IPS DF 19.7 (cell line): ENCODE measurements around the gene OR5AC2.

Source experiments
- DNase-seq: peaks from one replicate; pipeline ENCODE4 v3.0.0-alpha.2; 2013; ENCODE audit warnings: low read depth, low spot score

Gene OR5AC2, protein sequence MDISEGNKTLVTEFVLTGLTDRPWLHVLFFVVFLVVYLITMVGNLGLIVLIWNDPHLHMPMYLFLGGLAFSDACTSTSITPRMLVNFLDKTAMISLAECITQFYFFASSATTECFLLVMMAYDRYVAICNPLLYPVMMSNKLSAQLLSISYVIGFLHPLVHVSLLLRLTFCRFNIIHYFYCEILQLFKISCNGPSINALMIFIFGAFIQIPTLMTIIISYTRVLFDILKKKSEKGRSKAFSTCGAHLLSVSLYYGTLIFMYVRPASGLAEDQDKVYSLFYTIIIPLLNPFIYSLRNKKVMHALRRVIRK

GRCh38 chr3:98086873-98087272, at the start of gene OR5AC2:
TSS of gene OR5AC2 (plus strand) at chr3:98087173. CDS start at chr3:98087173, 0 bp downstream.
- DNase-seq: no peak

DNA sequence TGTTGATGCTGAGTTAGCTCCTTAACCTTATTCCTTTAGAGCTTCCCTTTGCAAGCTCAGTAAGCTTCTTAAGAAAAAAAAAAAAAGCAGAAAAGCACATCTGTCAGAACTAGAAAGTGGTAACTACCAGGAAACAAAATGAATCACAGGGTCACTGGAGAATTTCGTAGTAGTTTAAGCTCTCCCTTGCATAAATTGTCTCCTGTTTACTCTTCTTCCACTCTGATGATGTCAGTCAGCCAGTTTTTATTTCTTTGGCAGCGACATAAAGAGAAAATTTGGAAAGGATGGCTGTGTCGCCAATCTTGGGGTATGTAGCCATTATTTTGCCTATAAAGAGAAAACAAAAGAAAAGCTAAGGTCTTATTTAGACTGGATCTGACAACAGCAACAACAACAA, 48.7 kb upstream of the OR5AC2 start:
- DNase-seq: no peak

DNA sequence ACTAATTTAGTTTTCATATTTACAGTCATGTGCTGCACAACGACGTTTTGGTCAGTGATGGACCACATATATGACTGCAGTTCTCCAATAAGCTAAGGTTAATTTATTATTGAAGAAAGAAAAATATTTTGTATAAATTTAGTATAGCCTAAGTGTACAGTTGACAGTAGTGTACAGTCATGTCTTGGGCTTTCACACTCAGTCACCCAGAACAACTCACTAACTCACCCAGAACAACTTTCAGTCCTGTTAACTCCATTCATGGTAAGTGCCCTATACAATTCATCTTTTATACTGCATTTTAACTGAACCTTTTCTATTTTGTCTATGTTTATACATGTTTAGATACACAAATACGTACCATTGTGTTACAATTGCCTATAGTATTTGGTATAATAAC, 48.1 kb upstream of the OR5AC2 start:
- no peak for DNase-seq

- no peak for DNase-seq
These were observed 47.5 kb upstream of the OR5AC2 start for GRCh38 chr3:98039322-98040024.

GRCh38 chr3:98041350-98041749, 45.6 kb upstream of the OR5AC2 start:
- DNase-seq: no peak

- DNase-seq: no peak
These were observed 38.4 kb upstream of the OR5AC2 start for GRCh38 chr3:98048586-98048985.

- DNase-seq: no peak
These were observed 37.7 kb upstream of the OR5AC2 start for GRCh38 chr3:98049271-98049670.

GRCh38 chr3:98056035-98056434, 30.9 kb upstream of the OR5AC2 start:
- no peak for DNase-seq

DNA sequence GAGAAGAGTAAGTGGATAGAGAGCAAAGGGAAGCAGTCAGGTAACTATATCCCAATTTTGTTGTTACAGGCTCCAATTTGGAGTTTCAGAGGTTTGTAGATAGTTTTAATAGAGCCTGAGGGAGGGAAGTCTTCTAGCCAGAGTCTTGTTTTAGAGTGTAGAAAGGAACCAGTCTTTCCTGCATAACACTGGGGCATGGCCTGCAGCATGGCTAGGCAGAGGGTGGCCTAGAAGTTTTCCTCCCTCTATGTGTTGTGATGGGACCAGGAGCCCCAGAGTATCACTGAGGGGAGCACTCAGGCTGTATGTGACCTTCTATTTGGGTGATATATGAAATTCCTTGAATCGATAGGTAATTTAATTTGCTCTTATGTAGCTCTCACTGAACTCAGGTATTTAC, 29.3 kb upstream of the OR5AC2 start:
- DNase-seq: no peak

DNA sequence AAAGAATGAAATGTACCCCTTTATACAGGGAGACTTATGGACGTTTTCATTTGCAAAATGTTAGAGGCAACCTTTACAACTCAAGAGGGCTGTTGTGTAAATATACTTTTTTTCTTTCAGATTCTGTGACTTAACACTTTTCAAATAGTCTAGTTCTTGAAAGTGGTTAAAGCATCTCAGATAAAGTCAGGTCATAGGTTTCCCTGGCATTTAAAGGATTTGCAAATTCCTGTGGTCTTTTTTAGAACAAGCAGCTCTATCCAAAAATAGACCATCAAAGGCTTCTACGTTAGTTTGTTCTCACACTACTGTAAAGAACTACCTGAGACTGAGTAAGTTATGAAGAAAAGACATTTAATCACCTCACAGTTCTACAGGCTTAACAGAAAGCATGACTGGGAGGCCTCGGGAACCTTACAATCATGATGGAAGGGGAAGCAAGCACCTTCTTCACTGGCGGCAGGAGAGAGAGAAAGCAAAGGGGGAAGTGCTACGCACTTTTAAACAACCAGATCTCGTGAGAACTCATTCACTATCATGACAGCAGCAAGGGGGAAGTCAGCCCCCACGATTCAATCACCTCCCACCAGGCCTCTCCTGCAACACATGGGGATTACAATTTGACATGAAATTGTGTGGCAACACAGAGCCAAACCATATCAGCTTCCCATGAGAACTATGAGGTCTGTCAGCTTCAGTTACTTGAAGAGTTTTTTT, 28.6 kb upstream of the OR5AC2 start:
- DNase-seq: no peak

DNA sequence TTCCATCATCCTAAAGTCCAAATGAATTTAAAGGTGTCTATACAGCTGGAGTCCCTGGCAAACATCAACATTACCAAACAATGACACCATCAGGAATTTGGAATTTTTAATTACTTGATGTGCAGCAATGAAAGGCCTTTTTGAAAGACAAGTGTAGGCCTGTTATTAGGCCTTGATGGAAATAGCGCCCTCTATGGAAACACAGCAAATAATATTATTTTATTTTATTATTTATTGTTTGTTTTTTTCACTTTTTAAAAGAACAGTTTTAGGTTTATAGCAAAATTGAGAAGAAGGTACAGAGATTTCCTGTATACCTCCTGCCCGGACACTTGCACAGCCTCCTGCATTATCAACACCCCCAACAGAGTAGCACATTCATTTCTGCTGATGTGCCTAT, 18.1 kb upstream of the OR5AC2 start:
- DNase-seq: no peak

DNA sequence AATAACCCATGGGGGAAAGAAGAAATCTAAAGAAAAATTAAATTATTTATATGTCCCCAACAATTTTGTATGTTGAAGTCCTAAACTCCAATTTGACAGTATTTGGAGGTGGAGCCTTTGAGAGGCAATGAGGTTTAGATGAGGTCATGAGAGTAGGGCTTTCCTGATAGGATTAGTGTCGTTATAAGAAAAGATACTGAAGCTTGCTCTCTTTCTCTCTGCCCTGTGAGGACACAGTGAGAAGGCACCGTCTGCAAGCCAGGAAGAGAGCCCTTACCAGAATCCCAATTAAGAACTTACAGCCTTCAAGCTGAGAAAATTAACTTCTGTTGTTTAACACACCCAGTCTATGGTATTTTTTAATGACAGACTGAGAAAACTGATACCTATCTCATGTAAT, 16.1 kb upstream of the OR5AC2 start:
- no peak for DNase-seq

GRCh38 chr3:98073486-98073885, 13.5 kb upstream of the OR5AC2 start:
- DNase-seq: no peak

GRCh38 chr3:98095882-98096281, 8.9 kb downstream of the OR5AC2 start:
- no peak for DNase-seq

DNA sequence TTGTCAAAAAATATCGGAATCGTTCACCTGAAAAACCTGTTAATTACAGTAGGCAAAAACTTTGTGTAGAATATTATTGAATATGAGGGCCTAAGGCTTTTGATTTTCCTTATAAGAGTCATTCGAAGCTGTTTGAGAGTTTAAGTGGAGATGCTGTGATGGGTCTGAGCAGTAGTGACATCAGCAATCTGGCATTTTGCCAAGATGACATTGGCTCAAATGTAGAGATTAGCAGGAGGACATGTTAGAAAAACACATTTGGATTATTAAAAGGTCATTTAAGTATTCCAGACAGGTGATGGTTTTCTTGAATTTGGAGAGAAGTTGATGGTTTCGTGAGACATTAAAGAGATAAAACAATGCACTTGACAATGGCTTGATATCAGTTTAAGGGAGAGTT, 12.9 kb downstream of the OR5AC2 start:
- no peak for DNase-seq

GRCh38 chr3:98108162-98108561, 21.2 kb downstream of the OR5AC2 start:
- no peak for DNase-seq

DNA sequence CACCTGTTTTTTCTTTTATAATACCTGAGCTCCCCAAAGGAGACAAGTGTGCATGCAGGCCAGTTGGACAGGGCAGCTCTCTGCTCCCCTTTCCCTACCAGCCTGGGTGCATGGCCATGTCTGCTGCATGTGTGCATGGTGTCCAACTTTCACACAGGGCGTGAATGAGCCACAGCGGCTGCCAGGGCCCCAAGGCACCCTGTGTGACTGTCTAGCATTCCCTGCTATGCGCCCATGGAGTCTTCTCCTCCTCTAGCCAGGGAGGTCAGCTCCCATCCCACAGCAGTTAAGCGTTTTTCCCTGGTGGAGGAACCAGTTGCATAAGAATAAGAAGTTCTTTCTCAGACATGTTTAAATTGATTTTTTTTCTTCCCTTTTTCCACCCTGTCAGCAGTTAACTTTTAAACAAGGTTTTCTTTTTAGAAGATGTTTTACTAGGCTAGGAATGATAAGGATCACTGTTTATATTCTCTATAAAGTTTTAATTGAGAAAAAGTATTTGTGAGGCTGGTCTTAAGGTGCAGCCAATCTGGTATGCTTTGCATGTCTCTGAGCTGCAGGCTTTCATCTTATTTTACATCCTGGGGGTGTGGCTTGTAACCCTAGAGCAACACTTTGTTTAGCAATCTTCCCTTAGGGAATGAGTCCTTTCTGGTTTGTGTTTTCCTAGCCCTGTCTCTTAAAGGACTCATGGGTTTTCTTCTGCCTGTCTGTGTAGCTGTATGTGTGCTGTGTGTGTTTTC, 23.0 kb downstream of the OR5AC2 start:
- DNase-seq: no peak

DNA sequence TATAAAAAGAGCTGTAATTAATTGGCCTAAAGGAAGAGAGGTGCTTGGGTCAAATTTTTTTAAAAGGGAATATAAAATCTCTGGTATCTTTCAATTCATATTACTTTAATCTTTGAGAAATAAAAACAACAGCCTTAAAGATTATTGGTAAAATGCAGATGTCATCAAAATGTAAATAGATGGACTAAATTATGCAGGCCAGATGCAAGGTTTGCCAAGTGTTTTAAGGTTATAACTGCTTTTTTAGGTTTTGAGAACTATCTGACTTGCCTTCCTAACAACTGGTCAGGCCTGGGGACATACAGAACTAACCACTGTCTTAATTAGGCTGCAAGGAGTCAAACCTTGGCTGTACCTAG, 23.6 kb downstream of the OR5AC2 start:
- DNase-seq: no peak

DNA sequence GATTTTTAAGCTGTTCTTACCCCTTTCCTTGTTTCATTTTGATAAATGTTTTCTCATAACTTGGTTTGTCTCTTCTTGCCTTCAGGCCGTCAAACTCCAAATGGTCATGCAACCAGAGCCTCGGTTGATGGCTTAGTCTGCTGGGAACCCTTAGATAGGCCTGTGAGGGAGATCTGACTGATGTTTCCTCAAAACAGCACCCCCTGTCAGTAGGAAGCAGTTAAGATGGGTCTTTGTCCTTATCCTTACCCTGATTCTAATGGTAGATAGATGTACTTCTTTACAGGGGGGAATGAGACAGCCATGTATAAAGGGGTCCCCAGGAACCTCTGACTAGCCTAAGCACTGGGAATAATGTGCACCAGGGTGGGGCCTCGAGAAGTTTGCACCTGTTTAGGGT, 27.3 kb downstream of the OR5AC2 start:
- DNase-seq: no peak

- no peak for DNase-seq
These were observed 28.7 kb downstream of the OR5AC2 start for GRCh38 chr3:98115717-98116116.

- DNase-seq: no peak
These were observed 43.4 kb downstream of the OR5AC2 start, which contains the start of gene OR5H1 for GRCh38 chr3:98130421-98130820. TSS of gene OR5H1 (plus strand) at chr3:98130721. CDS start at chr3:98132698, 1,977 bp downstream.

- DNase-seq: no peak
These were observed 49.7 kb downstream of the OR5AC2 start for GRCh38 chr3:98136631-98137030.
